H1 (cell line): ENCODE measurements around the gene MAGOHB. TPM values are rescaled to one million over a fixed set of nuclear protein-coding genes. Genes with fewer than 3 reads are reported as not detected.

Experiments
- CEBPB ChIP-seq: IDR thresholded peaks from 2 replicates; pipeline ENCODE4 v1.6.1; 2012; ENCODE audit warnings: low read depth, low read length
- CHD7 ChIP-seq: fragments of 300-600 bp; sonication (generic); IDR thresholded peaks from 2 replicates; pipeline ENCODE4 v1.7.1; 2012; ENCODE audit warnings: low read length, moderate library complexity, mild to moderate bottlenecking, inconsistent platforms; ENCODE audit not compliant: insufficient replicate concordance
- CTBP2 ChIP-seq: IDR thresholded peaks from 2 replicates; pipeline ENCODE4 v1.7.0; 2011; ENCODE audit warnings: borderline replicate concordance, mild to moderate bottlenecking, moderate library complexity, mixed read lengths, low read length; ENCODE audit not compliant: insufficient read depth, insufficient read length
- RBBP5 ChIP-seq: IDR thresholded peaks from 2 replicates; pipeline ENCODE4 v1.7.1; 2012; ENCODE audit warnings: low read depth, mild to moderate bottlenecking, inconsistent platforms, low read length, moderate library complexity, borderline replicate concordance
- RFX5 ChIP-seq: IDR thresholded peaks from 2 replicates; pipeline ENCODE4 v1.6.1; 2011; ENCODE audit warnings: low read depth, low read length, improper control_type of control experiment, borderline replicate concordance
- TCF12 ChIP-seq: IDR thresholded peaks from 2 replicates; pipeline ENCODE4 v1.6.1; 2011; ENCODE audit warnings: low read depth, mild to moderate bottlenecking, low read length
- polyA plus RNA-seq, 7 experiments: library from polyadenylated mRNA; depleted of rRNA in 3 of 7; stranded (reverse) in 5 of 7; unstranded in 2 of 7; fragments of >200 nt in 5 of 7; fragments of 200-250 nt in 2 of 7; gene quantifications; 1 replicate in 5 of 7; 2 replicates in 1 of 7; 4 replicates in 1 of 7; pipeline versions ENCODE4 v1.2.1 to v1.2.3, GENCODE V29; 2011 to 2013; ENCODE audit warnings: missing spikeins in 2 of 7, mixed read lengths in 2 of 7
- total RNA-seq: library from RNA; stranded (reverse); fragmentation: NEBNext Ultra II Directional; extraction: Animal tissue kit (Norgen Biotek cat#: 25700); gene quantifications from 2 replicates; pipeline ENCODE4 v1.2.1, GENCODE V29; 2021

The MAGOHB gene
- total and polyA plus RNA-seq, 2 of the 8 experiments (the other 6 are each of a cell fraction or from before 2014, with no cell fraction given): 21.5 to 53.7 TPM

DNA sequence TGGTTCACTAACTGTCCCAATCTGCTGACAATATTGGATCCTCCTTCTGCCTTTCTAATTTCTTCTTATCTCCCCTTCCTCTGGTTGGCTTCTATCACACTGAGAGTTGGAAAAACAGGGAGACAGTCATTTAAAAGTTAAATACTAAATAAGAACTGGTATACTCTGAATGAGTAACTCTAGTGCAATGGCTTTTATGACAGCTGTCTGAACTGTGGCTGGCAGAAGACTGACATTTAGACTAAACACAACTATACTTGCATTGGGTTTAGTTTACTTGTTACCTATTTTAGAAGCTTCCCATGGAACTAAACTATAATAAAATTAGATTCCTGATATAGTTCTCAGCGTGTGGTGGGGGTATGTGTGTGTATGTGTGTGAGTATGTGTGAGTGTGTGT is 7.9 kb upstream of the MAGOHB start (continued):
- TF ChIP-seq RBBP5 (no peak), CHD7 (no peak), RFX5 (no peak), CEBPB (no peak), TCF12 (no peak), CTBP2 (no peak)
